C4-2B (cell line): ENCODE results near the gene PAX3.

Experiments used
- CTCF ChIP-seq: fragments of 450-650 bp; conservative IDR thresholded peaks from 2 replicates; pipeline ENCODE4 v1.5.1; 2017; ENCODE audit warnings: mild to moderate bottlenecking
- ZFX ChIP-seq: fragments of 450-650 bp; IDR thresholded peaks from 2 replicates; pipeline ENCODE4 v1.6.1; 2017

DNA sequence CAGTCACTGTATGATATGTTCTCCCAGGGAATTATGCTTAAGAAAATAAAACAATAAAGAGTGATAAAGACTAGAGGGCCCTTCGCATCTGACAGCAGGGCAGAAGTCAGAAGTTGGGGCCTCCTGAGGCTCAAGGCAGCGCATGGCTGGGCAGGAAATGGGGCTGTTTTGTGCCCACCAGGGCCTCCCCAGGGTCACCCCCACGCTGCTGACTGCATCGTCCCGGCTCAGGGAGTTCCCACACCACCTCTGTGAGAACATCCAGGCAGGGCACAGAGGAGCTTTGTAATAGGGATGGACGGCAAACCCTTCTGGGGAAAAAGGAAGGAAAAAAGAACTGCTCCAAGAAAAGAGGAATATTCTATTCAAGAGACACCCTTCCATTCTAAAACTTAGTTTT, 41.2 kb downstream of the PAX3 start:
- no peak for TF ChIP-seq CTCF
- TF ChIP-seq ZFX: no peak
